Dendritic cell treated with granulocyte-macrophage colony-stimulating factor and Interleukin-4, amounts not matched to agents 40 ng/mL and 50 ng/mL, for 4 days (primary cell): Measurements from ENCODE around the gene UAP1.
A peak's percentile ranks its signal among the peaks of the same experiment; 100 is the strongest.
"Not testable (repeated sequence)": the region's sequence is repeated elsewhere in the genome, so short reads cannot be mapped to it uniquely, and the experiment has no call there.

Source experiments
- H3K27ac Mint-ChIP-seq: one replicate; pipeline ENCODE4 v1.8.0; 2022; ENCODE audit warnings: mild to moderate bottlenecking, mixed read lengths
- H3K27me3 Mint-ChIP-seq: one replicate; pipeline ENCODE4 v1.8.0; 2022; ENCODE audit warnings: mild to moderate bottlenecking, mixed read lengths
- H3K36me3 Mint-ChIP-seq: one replicate; pipeline ENCODE4 v1.8.0; 2022; ENCODE audit warnings: low read depth, mixed read lengths
- H3K4me1 Mint-ChIP-seq: one replicate; pipeline ENCODE4 v1.8.0; 2022; ENCODE audit warnings: low read depth, mixed read lengths
- H3K4me3 Mint-ChIP-seq: one replicate; pipeline ENCODE4 v1.8.0; 2022; ENCODE audit warnings: mild to moderate bottlenecking, moderate library complexity, mixed read lengths
- H3K9me3 Mint-ChIP-seq: one replicate; pipeline ENCODE4 v1.8.0; 2022; ENCODE audit warnings: mixed read lengths
- intact Hi-C: fragments of 100-400 bp; cut with micrococcal nuclease; formaldehyde crosslinking; loops from one replicate; pipeline ENCODE4 v1.15.0; 2022

Gene UAP1

DNA sequence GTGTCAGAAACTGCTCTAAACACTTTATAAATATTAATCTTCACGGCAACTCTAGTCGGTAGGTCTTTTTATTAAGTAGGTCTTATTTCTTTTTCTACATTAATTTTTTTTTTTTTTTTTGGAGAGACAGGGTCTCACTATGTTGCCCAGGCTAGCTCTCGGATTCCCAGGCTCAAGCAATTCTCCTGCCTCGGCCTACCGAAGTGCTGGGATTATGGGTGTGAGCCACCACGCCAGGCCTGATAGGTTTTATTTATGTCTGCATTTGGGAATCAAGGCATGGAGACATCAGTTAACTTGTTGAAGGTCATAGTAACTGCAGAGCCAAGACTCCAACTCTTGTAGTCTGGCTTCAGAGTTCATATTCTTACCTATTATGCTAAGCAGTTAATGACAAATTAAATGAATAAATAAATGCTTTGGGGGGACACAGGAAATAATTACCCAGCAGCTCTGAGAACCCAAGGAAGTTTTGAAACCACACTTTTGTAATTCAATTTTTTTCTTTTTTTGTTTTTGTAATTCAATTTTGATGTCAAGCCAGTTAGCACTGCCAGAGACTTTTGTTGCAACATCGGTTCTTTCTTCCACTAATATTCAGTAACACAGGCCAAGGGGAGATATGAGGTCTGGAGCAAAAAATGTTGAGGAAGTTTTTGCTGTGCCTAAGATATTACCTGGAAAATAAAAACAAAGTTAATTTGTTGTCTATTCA, 9.4 kb upstream of the UAP1 start:
- Mint-ChIP-seq H3K36me3 (no peaks in the 10 kb centered on the region), H3K9me3 (no peaks in the 10 kb centered on the region), H3K27ac (no peak overlapping the region), H3K4me1 (no peaks in the 10 kb centered on the region), H3K4me3 (no peak overlapping the region), H3K27me3 (no peaks in the 10 kb centered on the region)
- intact Hi-C loops: no loop called here

DNA sequence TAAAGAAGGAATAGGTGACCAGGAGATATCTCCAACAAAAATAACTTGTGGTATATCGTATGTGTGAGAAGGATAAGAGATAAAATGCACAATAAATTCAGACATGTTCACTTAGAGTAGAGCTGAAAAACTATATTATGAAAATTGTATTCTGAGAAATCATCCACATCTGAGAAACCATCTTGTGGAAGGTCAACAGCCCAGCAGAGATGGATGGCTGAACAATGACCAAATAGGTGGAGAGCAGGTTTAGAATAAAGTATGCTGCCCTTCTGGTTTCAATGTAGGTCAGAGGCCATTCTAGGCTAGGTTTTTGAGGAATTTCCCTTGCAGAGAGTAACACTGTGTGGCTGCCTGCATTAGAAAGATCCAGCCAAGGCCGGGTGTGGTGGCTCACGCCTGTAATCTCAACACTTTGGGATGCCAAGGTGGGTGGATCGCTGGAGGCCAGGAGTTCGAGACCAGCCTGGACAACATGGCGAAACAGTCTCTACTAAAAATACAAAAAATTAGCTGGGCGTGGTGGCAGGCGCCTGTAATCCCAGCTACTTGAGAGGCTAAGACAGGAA, 8.8 kb upstream of the UAP1 start:
- no peaks in the 10 kb centered on the region for H3K4me1 Mint-ChIP-seq
- H3K4me3 Mint-ChIP-seq: no peak overlapping the region
- H3K27me3 Mint-ChIP-seq: no peaks in the 10 kb centered on the region
- H3K36me3 Mint-ChIP-seq: no peaks in the 10 kb centered on the region
- H3K9me3 Mint-ChIP-seq: no peaks in the 10 kb centered on the region
- H3K27ac Mint-ChIP-seq: no peak overlapping the region
- intact Hi-C loops: no loop called here

DNA sequence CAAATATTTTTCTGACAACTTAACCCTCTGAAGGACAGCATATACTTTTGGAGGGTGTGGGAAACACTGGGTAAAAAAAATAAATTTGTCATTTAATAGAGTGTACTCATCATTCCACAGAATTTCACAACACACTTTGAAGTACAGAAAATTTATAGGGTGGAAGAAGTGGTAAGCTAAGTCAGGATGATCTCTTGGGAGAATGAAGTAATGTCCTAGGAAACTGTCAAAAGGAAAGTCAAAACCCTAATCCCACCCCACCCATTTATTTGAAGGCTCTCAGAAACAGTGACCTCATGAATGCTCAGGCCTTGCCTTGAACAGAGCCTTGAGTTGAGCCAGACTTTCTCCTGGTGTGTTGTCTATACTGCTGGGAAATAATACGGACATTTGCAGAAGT, 7.3 kb upstream of the UAP1 start:
- H3K27me3 Mint-ChIP-seq: no peaks in the 10 kb centered on the region
- no peak overlapping the region for H3K27ac Mint-ChIP-seq
- no peaks in the 10 kb centered on the region for H3K9me3 Mint-ChIP-seq
- no peaks in the 10 kb centered on the region for H3K36me3 Mint-ChIP-seq
- intact Hi-C loops: no loop called here
- no peaks in the 10 kb centered on the region for H3K4me1 Mint-ChIP-seq
- H3K4me3 Mint-ChIP-seq: no peak overlapping the region

DNA sequence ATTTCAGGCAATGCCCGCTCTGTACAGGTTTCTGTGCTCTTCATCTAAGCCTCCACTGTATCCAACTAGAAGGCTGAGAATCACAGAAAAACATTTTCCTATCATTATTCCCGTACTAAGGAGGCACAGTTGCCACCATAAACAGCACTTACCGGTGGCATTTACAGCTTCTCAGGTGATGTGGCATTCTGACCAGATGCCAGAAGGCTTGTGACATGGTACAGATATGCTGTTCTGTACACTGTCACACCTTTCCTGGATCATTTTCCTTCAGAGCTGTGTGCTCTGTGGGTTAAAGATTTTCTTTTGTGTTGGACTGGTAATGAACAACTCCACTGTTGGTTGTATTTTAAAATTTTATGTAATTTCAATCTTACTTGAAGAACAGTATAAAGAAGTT, 4.0 kb upstream of the UAP1 start:
- Mint-ChIP-seq H3K36me3 (peaks cover 14% of the 10 kb centered on the region), H3K27ac (no peak overlapping the region), H3K4me3 (no peak overlapping the region), H3K9me3 (no peaks in the 10 kb centered on the region), H3K4me1 (peaks cover 19% of the 10 kb centered on the region), H3K27me3 (no peaks in the 10 kb centered on the region)
- intact Hi-C loops: no loop called here

DNA sequence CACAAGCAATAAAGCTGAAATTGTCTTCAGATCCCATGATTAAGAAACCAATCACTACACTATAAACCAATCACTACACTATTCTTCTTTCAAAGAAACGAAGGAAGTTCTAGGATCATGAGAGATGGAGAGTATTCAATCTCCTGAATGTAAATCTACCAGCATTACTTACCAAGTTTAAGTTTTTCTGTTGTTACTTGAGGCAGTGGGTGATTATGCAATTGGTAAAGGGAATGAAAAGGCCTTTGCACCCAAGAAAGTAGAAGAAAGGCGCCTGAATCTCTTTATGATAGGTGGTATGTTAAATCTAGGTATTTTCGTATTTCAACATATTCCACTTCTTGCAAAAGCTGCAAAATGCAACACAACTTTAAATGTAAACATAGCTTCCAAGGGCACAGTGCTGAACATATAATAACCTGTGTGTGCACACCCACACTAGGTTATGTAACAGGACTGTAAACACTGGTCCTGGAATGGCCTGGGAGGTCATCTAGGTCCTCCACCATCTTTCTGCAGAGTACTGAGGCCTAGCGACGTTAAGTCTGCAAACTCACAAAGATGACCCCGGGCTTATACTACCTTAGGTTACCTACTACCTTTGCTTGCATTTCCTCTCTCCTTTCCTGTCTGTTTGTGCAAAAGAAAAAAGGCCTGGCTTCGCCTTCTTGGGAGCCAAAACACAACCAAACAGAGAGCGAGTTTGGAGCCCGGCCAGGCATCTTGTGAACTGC, 1.1 kb upstream of the UAP1 start:
- intact Hi-C loops: loop anchor here (2.0 to 5.0 kb wide), 2 partner anchors 33 to 64 kb away; partner anchors contain the start of gene UHMK1
- Mint-ChIP-seq H3K27me3 (no peaks in the 10 kb centered on the region), H3K4me3 (peak overlapping the region; percentile 97), H3K4me1 (peaks cover 35% of the 10 kb centered on the region), H3K36me3 (peaks cover 14% of the 10 kb centered on the region), H3K27ac (peak overlapping the region; percentile 98), H3K9me3 (no peaks in the 10 kb centered on the region)

DNA sequence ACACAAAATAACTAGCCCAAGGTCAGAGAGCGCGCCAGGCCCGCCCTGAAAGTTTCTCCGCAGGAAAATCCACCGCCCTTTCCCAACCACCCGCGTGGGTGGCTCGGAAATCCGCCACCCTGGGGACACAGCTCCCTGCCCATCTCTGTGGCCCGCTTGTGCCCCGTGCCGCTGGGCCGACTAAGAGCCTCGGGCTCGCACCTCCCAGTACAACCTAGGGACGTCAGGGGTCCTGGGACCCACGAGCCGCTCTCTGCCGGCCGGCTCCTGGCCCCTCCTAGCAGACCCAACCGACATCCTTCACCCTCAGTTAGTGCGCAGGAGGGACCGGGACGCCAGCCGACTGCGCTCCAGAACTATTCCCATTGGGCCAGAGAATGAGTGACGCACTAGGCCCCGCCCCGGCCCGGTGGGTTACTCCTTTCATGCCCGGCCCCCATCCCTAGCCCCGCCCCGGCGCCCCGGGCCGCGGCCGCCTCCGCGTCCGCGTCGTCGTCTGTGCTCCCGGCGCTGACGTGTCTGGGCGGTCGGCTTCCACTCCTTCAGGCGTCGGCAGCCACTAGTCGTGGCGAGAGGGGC, 396 bp upstream of the UAP1 start:
- Mint-ChIP-seq H3K36me3 (peaks cover 14% of the 10 kb centered on the region), H3K9me3 (no peaks in the 10 kb centered on the region), H3K4me1 (peaks cover 35% of the 10 kb centered on the region), H3K4me3 (peak overlapping the region; percentile 97), H3K27ac (peak overlapping the region; percentile 98), H3K27me3 (no peaks in the 10 kb centered on the region)
- intact Hi-C loops: loop anchor here (2.0 to 5.0 kb wide), 2 partner anchors 34 to 64 kb away; partner anchors contain the start of gene UHMK1

DNA sequence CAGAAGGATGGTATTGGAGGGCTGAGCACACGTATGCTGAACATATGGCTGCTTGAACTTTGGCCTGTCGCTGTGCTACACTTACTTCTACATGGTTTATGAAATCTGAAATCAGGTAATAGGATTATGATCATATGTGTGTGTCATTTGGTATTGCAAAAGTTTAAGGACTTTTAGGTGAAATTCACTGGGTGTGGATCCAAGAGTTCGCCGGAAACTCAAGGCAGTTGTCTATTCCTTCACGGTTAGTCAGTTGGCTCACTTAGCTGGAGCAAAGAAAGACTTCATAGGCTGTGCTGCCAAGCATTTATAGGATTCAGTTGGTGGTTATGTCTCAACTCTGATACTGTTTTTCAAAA, 927 bp downstream of the UAP1 start:
- Mint-ChIP-seq H3K4me3 (peak overlapping the region; percentile 97), H3K27ac (peak overlapping the region; percentile 98), H3K4me1 (peaks cover 35% of the 10 kb centered on the region), H3K27me3 (no peaks in the 10 kb centered on the region), H3K36me3 (peaks cover 27% of the 10 kb centered on the region), H3K9me3 (no peaks in the 10 kb centered on the region)
- intact Hi-C loops: loop anchor here (5.0 kb wide), 1 partner anchor 35 kb away; no protein-coding TSS in a partner anchor

DNA sequence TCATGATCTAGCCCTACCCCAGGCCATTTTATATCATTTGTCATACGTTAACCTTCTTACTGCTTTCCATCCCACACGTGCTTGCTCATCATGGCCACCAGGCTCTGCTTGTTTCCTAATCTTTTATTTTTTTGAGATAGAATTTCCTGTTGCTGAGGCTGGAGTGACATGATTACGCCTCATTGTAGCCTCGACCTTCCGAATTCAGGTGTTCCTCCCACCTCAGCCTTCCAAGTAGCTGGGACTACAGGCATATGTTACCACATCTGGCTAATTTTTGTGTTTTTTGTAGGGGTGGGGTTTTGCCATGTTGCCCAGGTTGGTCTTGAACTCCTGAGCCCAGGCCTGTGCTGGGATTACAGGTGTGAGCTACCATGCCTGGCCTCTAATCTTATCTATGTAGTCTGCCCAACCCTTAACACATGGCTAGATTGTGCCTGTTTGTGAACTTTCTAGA, 3.3 kb downstream of the UAP1 start:
- peaks cover 32% of the 10 kb centered on the region for H3K36me3 Mint-ChIP-seq
- no peak overlapping the region for H3K27ac Mint-ChIP-seq
- intact Hi-C loops: loop anchor here (5.0 kb wide), 1 partner anchor 37 kb away; no protein-coding TSS in a partner anchor
- H3K27me3 Mint-ChIP-seq: no peaks in the 10 kb centered on the region
- H3K9me3 Mint-ChIP-seq: no peaks in the 10 kb centered on the region
- H3K4me3 Mint-ChIP-seq: no peak overlapping the region
- peaks cover 44% of the 10 kb centered on the region for H3K4me1 Mint-ChIP-seq

DNA sequence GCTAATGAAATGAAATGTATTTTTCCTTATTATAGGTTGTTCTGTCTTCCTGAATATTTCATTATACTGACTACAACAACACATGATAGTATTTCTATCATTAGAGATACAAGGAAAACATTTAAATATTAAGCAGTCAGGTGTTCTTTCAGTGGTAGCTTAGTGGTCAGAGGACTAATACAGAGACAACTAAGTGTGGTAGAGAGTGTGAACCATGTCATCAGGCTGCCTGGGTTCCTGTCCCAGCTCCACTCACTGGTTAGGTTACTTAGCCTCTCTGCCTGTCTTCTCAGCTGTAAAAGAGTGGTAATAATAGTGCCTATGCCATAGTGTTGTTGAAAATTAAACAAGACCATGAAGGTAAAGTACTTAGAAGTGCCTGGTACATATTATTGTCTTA, 3.9 kb downstream of the UAP1 start:
- Mint-ChIP-seq H3K27me3 (no peaks in the 10 kb centered on the region), H3K27ac (no peak overlapping the region), H3K9me3 (no peaks in the 10 kb centered on the region), H3K4me1 (peaks cover 42% of the 10 kb centered on the region), H3K36me3 (peaks cover 32% of the 10 kb centered on the region), H3K4me3 (no peak overlapping the region)
- intact Hi-C loops: no loop called here

DNA sequence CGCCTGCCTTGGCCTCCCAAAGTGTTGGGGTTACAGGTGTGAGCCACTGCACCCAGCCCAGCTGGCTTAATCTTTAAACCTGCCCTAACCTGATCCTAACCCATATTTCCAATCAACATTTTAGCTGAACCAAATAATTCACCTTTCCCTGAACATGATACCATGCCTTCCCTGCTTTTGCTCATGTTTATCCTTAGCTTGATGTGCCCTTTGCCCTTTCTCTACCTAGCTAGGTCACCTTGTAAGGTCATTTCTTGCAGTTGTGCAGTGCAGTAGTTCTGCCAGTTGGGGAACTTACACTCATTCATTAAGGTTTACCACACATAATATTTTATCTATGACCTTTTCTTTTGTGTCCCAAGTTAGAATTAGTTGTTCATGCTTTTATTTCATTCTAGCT, 5.3 kb downstream of the UAP1 start:
- Mint-ChIP-seq H3K27me3 (no peaks in the 10 kb centered on the region), H3K4me3 (no peak overlapping the region), H3K9me3 (no peaks in the 10 kb centered on the region), H3K27ac (no peak overlapping the region), H3K4me1 (peaks cover 32% of the 10 kb centered on the region), H3K36me3 (peaks cover 21% of the 10 kb centered on the region)
- intact Hi-C loops: no loop called here

DNA sequence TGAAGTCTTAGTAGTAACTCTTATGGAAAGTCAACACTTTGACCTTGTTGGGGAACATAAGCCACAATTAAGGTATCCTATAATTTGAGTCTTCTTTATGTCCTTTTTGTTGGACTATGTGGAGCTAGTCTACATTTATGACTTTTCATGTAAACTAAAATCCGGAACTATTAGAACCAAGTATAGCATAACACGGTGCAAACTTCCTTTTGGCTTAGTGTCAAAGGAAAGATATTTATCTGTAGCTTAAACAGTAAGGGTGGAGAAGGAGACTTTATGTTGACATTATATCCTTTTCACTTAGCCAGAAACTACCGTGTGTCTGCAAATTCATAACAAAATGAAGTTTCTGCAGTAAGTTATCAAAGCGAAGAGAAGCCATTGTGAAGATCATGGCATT, 7.3 kb downstream of the UAP1 start:
- H3K27me3 Mint-ChIP-seq: no peaks in the 10 kb centered on the region
- H3K9me3 Mint-ChIP-seq: no peaks in the 10 kb centered on the region
- no peak overlapping the region for H3K4me3 Mint-ChIP-seq
- intact Hi-C loops: no loop called here
- no peak overlapping the region for H3K27ac Mint-ChIP-seq
- H3K4me1 Mint-ChIP-seq: peaks cover 19% of the 10 kb centered on the region
- peaks cover 18% of the 10 kb centered on the region for H3K36me3 Mint-ChIP-seq

DNA sequence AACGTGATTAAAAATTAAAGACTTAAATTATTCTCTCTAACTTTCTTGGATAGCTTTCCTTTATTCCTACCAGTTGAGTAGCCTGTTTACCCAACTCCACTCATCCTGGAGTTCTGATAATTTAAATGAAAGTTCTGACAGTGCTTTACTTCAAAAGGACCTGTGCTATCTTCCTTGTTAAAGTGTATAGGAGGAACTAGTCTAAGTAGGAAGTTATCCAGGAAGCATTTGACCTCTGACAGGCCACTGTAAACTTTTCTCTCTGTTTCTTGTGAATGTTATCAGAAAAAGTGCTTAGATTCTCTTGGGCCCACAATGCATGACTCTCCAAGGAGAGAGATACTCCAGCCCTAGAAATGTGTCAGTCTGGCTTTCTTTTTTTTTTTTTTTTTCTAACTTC, 9.2 kb downstream of the UAP1 start:
- Mint-ChIP-seq H3K4me1 (peaks cover 9% of the 10 kb centered on the region), H3K36me3 (peaks cover 18% of the 10 kb centered on the region), H3K27ac (no peak overlapping the region), H3K9me3 (no peaks in the 10 kb centered on the region), H3K4me3 (no peak overlapping the region), H3K27me3 (no peaks in the 10 kb centered on the region)
- intact Hi-C loops: no loop called here

DNA sequence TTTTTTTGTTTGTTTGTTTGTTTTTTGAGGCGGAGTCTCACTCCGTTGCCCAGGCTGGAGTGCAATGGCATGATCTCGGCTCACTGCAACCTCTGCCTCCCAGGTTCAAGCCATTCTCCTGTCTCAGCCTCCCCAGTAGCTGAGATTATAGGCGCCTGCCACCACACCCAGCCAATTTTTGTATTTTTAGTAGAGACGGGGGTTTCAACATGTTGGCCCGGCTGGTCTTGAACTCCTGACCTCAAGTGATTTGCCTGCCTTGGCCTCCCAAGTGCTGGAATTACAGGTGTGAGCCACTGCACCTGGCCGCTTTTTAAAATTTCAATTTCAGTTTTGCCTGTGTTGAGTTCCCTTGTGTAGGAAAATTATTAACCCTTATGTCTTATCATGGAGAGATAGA, 9.6 kb downstream of the UAP1 start:
- H3K9me3 Mint-ChIP-seq, H3K4me3 Mint-ChIP-seq, H3K27me3 Mint-ChIP-seq, H3K4me1 Mint-ChIP-seq, H3K27ac Mint-ChIP-seq, intact Hi-C loops: not testable (repeated sequence)
- peaks cover 18% of the 10 kb centered on the region for H3K36me3 Mint-ChIP-seq

DNA sequence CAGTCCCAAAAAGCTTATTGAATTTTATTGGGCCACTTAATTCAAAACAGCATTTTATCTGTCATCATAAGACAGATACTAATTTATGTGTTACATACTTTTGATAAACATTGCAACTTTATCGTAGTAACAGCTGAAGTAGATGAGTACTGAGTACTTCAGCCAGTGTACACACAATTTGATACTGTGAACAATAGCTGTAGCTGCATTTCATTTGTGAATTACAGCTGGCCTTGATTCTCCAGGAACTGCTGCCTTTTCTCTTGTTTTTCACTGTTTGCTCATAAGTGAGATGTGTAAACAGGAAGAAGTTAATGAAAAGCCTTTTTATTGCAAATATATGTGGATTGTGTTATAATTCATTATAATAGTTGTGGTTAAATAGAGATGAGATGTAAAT, 10.2 kb downstream of the UAP1 start:
- intact Hi-C loops: no loop called here
- no peaks in the 10 kb centered on the region for H3K27me3 Mint-ChIP-seq
- H3K4me1 Mint-ChIP-seq: peaks cover 9% of the 10 kb centered on the region
- no peaks in the 10 kb centered on the region for H3K9me3 Mint-ChIP-seq
- peaks cover 12% of the 10 kb centered on the region for H3K36me3 Mint-ChIP-seq
- no peak overlapping the region for H3K27ac Mint-ChIP-seq
- H3K4me3 Mint-ChIP-seq: no peak overlapping the region
